COLO829 (cell line): ENCODE measurements around the gene OTP.

Experiments
- DNase-seq: peaks from one replicate; pipeline ENCODE4 v3.0.0; 2012; ENCODE audit warnings: low spot score

The OTP gene

DNA sequence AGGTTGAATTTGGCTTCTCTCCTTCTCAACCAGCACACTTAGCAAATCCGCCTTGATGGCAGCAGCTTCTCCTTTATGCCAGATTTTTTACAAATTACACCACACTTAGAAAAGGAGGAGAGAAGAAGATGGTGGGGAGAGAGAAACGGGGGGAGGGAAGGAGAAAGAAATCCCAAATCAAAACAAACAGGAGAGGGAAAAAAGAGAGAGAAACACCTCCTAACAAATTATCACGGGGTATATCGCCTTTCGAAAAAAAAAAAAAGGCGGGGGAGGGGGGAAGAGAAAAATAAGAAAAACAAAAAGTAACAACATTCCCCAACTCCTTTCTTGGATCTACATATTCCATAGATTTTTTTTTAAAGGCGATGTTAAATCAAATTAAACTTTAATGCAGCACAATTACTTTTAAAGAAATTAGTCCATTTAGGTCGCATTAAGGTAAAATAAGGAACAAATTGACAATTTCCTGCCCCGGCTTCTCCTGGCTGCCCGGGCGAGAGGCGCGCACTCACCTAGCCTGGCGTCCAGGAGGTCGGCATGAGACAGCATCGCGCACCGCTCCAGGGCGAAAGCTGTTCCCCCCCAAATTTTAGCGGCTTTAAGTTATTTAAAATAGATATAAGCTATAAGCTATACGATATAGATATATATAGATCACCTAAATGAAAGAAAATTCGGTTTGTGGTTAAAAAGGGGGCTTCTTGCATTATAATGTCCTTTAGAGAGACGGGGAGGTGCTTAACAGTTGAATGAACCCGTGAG lies at the start of gene OTP:
Gene OTP, minus strand, starts transcription at position 716 of the 765 bp plus-strand sequence. Its CDS starts 164 bp downstream, at position 552.
- no peak for DNase-seq

DNA sequence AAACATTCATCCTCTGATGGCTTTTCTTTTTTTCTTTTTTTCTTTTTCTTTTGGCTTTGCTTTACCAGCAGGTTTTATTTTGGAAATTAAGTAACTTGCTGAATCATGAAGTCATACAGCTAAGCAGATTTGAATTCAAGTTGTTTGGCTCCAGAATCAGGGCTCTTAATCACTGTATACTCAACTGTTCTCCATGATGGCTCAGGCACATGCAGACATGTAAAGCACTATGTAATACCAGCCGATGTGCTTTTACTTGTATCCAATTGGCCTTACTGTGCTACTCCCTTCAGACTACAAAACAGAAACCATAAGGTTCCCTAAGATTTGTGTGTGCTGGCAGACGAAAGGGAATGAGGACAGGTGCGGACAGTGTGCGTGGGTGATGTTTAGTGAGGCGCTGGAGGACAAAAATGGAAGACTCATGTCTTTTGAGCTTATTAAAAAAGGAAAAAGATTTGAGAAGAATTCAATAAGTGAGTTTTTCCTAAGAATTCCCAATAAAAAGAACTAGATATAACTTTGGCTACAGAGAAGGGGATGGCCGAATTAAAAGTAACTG lies 44.7 kb upstream of the OTP start:
- DNase-seq, result no peak

DNA sequence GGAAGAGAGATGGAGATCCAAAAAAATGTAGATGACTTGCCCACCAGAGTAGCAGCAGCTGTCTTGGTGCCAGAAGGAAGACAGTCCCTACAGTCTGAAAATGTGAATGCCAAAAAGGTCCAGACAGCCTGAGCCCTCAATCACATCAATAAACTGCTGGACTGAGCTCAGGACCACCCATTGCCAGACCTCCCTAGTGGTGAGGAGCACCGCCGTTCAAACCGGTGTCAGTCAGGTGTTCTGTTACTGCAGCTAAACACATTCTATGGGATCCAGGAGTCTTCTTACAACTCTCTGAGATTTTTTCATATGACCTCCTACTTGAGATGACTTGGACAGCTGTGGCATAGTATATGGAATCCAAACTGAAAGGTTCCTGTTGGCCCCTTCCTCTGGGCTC lies 32.0 kb upstream of the OTP start:
- DNase-seq, result no peak

DNA sequence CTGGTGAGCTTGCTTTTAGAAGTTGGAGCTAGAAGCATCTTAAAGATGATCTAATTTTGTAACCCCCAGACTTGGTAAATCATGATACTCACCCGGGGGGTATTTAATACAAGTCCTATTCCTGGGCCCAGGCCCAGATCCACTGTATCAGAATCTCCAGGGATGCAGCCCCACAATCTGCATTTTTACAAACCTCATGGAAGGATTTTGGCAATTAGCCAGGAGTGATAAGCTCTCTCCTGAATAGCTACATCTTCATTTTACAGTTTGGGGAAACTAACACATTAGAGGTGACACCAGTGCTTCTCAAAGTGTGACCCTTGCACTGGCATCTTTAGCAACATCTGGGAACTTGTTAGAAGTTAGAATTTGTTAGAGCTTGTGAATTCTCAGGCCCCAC lies 31.2 kb upstream of the OTP start:
- DNase-seq, result no peak

DNA sequence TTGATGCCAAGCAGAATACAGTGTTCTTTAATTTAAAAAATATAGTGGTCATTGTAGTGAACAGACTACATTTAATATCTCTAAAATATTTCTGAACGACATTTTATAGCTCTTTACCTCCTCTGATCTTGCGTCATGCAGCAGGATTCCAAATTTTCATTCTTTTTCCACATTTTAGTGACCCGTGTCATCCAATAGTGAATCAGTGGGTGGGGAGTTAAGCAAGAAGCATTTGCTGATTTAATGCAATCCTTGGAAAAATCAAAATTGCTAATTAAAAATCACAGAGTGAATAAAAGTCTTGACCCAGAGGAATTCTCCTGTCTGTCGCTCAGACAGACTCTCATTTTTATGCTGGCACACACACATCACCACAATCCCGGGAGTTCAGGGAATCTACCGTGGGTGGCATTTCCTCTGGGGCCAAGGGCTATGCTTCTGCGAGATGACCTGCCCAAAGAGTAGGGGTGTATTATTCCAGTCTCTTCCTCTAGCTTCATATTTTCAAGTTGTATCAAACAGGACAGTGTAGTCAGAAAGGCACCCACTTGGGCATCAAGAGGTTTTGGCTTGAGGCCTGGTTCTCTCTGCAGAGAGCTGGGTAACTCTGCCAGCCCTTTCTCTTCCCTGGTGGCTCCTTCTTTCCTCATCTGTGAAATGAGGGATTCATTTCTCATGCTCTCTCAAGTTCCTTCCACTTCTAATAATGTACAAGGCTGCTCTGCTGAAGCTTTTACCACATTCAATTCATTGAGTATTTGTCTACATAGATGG lies 24.8 kb upstream of the OTP start:
- DNase-seq, result no peak

DNA sequence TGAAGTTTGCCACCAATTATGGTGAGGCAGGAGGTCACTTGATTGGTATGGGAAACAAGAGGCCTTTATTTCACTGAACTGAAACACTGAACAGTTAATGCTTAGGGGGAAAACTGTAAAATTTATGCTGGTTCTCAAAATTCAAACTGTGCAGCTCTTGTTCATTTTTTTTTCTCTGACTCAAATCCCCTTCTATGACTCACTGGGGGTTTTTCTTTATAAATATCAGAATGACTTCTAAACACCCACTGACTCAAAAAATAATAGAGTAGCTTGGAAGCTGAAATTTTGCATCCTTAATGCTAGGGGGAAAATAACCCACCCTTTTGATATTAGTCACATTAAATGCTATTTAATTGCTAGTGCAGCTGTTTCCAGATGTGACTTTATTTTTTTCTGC lies 24.1 kb upstream of the OTP start:
- DNase-seq, result peak; percentile 46

DNA sequence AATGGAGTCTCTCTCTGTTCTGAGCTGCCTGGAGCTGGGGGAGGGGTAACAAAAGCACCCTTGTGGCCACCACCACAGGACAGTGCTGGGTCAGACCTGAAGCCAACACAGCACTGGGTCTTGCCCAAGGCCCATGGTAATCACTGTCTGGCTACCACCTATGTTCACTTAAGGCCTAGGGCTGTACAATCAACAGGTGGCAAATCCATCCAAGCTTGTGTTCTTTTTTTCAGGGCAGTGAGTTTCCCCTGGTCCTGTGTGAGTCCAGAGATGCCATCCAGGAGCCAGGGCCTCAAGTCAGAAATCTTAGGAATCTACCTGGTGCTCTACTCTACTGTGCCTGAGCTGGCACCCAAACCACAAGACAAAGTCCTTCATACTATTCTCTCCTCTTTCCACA lies 20.1 kb upstream of the OTP start:
- no peak for DNase-seq

DNA sequence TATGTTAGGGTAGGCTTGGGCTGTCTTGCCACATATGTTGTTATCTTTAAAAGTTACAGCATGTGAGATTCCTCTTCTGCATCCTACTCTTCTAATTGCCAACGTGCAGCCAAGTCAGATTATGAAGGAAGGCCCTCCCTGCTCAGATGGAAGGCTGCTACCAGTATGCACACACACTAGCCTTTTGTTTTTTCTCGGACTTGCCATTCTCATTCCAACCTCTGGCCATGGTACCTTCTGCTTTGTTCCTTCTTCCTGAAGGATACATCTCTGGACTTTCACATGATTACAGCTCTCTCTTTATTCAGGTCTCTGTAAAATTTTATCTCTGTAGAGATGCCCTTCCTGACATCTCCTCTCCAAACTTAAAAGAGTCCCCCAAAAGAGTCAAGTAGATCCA lies 12.8 kb upstream of the OTP start:
- no peak for DNase-seq

DNA sequence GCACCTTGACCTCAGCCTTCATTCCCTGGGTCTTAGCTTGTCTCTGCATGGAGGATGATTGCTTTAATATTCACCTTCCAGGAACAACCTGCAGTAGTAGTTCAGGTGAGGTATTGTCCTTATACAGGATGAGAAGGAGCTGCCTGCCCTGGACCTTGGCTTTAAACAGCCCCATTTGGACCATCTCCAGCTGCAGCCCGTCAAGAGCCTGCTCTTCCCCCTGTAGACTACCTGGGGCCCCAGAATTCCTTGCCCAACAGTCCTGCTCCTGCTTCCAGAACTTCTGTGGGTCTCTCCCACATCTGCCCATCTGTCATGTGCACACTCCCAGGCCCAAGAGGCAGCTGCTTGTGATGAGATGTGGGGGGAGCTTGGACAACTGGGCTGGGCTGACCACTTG lies 12.2 kb upstream of the OTP start:
- no peak for DNase-seq

DNA sequence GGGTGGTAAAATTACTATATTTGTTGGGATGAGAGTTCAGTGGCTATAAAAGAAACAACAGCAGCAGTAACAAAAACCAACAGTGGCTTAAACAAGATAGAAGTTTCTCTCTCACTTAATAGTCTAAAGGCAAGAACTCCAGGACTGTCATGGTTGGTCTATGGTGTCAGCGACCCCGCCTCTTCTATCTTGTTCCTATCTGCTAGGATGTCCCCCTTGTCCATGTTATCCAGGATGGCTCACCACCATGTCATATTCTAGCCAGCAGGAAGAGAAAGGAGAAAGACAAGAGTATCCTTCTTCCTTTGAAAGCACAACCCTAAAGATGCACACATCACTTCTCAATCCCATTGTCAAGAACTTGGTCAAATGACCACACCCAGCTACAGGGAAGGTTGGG lies 11.3 kb upstream of the OTP start:
- DNase-seq, result no peak

DNA sequence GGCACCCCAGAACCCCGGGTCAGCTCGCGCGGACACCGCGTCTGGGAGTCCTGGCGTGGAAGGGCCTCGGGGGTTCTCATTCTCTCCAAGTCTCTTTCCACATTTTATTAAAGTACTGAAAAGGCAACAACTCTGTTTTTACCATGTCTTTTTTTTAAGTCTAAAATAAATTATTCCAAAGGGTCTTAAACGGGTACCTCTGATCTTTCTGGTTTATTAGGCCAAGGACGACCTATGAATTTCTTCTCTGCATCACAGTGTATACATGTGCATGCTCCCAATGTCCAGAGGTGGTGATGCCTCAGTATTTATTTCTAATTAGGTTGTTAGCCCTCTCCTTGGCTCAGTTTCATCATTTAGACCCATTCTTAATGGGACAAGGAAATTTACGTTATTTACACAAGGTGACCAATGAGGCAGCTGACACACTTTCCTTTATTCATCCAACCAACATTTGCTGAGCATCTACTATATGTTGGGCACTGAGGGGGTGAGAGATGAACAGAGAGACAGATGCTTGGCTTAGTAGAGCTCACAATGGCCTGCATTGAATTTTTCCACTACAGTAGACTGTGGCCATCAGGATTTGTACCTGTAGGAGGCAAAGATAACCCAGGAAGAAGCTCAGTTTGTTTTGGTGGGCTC lies 7.6 kb upstream of the OTP start:
- no peak for DNase-seq

DNA sequence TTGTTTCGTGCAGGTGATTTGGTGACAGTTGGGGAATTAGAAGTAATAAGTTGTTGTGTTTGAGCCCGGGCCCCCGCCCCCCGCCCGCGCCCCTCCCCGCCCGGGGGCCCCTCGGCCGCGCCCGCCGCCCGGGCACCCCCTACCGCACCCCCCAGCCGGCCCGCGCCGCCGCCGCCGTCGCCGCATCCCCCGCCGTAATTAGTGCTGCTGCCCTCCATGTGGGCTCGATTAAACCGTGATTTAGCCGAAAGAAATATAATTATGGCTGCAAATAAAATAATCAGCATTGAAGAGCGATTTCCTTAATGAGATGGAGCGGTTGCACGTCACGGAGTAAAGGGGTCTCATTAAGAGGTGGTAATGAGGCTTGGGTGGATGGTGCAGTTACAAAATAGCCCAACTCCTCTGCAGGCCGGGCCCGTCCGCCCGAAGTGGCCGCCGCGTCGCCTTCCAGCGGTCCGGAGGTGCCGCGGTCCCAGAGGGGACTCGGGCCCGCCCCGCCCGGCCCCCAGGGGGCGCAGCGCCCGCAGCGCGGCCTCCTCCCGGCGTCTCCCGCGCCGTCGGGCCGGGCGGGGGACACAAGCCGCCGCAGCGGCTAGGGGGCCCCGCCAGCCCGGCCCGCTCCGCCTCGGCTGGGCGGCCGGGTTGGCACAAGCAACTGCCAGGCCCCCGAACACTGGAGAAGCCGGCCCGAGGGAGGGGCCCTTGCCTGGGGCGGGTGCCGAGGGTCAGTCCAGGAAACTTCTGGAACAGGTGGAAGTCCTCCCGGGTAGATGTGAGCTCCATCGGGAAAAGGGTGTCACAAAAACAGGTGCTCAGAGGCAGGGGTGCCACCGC lies 6.9 kb upstream of the OTP start:
- DNase-seq, result no peak

DNA sequence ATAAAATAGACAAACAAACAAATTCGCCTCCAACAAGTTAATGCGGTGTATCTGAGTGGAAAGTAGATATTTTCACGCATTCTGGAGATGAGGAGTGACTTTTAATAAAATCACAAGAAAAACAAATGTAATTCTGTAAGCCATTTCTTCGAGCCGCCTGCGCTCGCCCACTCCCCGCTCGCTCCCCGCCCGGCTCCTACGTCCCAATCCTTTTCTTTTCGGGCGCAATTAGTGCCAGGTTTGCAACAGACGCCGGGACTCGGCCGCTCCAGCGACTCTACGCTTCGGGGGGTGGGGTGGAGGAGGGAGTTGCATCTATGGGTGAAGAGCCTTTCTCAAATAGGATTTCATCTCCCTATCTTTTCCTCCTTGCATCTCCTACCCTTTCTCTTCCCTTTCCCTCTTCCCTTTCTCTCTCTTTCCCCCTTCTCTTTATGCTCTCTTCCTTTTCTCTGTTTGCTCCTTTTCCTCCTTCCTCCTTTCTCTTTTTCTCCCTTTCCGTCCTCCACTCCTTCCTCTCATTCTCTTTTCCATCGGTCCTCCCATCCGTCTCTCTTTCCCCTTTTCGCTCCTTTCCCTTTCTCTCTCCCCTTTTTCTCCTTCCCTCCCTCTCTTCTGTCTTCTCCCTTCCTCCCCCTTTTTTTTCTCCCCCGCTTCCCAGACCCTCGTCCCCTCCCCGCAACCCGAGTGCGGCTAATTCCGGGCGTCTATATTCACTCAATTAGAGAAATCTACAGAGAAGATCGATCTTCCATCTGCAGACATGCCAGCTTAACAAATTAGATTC lies 6.1 kb upstream of the OTP start:
- no peak for DNase-seq

DNA sequence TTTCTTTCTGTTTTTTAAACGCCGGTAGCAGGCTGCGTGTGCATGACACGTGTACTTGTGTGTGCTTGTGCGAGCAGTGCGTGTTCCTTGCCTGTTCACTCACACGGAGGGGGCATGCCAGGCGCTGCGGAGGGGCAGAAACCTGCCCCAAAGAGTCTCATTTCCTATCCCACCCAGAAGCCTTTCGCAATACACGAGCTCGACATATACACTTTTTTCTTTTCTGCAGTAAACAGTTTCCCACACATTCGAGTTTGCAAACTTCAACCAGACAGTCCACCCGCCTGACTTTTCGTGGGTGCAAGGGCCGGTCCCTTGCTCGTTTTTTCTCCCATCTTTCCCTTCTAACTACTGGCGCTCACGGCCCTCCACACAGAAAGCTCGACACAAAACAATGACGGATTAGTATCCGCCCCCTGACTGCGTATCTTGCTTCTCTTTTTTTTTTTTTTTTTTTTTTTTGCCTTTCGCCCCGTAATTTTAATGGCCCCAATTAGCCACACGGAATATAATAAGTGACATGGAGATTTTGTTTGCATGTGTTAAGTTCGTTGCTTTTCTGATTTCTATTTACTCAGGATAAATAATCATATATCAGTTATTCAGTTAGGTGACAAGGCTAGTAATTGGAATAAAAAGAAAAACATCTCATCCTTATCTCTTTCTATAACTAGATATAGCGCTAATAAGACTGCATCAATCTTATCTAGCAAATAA lies 5.3 kb upstream of the OTP start:
- no peak for DNase-seq

DNA sequence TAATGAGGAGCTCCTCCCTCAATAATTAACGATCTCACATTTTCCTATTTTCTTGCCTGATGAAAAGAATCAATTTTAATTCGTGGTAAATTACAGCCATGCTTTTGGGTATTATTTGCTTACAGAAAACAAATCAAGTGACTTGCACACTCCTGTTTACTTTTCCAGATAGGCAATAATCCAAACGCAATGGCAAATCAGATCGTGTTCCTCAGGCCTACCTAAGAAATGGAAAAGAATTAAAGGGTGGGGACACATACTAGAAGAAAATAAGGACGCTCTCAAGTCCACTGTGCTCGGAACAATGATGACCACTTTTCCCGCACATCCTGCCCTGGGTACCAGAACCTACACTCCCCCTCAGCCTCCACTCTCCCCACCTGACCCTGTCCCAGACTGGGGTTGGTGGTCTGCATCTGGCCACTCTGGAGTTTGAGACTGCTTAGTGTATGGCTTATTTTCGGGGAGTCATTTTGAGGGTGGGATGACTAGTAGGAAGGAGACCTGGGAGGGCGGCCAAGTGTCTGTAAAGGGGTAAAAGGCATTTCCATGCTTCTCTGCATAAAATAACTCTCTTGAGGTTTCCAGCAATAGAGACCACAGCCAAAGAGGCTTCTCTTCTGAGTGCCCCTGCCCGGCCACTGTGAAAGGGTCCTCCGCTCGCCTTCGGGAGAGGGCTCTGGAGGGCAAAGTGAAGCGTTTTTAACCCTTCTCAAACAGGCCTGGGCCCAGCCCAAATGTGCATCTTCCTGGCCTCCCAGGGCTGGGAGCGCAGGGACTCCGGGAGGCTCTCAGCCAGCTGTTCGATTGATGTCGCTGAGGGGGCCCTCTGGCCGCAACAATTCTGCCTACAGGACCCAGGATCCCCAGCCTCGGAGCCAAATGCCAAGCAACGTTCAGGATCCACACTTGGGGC lies 4.5 kb upstream of the OTP start:
- DNase-seq, result no peak

DNA sequence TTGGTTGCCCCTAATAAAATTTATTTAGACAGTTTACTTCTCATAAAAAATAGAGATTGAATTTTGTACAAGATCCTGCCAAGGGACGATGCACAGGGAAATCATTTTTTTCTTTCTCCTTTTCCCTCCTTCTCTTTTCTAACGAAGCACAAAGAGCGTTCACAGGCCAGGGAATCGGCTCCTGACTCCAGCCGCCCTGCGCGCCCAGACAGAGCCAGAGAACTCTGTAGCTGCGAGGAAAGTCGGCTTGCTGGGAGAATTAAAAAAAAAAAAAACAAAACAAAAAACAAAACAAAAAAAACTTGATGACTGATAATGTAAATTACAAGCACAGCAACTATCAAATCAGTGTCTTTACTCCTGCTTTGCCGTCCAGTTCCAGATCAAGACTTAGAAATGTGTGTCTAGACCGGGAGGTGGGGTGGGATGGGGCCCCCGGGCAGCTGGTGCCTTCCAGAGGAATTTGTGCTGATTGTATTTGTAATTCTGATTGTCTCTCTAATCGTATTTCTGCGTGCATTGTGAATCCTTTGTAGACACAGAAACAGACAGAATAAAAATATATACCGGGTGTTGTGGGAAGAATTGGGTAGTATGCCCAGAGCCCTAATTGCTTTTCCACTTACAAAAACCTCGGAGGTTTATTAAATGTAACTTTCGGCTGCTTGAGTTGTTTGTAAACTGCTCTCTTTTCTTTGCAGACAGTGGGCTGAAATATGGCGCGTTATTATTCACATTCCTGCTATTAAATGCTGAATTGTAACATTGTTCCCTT lies 3.6 kb upstream of the OTP start:
- no peak for DNase-seq

DNA sequence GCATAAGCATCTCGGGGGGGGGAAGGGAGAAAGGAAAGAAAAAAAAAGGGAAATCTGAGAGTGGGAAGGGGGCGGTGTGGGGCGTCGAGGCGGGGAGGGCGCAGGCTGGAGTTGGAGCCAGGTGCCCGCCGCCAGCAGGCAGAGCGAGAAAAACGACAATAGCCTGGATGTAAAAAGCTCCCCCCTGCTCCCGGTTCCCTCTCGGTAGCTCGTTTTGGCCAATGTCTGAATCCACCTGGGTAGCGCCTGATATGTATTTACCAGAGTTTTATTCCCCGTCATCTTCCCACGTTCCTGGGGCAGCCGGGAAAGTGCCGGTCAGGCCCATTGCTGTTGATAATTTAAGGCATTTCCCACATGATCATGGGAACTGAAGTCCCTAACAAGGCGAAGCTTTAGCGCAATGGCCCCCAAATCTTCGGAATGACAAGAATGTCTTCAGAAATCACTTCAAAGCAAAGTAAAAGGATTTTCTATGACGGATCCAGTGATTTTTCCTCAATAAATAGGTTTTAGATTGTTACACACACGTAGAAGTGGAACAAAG lies 3.0 kb upstream of the OTP start:
- no peak for DNase-seq
